GM13976 (cell line): ENCODE results near the gene CD274.
"Not testable (repeated sequence)": the region's sequence is repeated elsewhere in the genome, so short reads cannot be mapped to it uniquely, and the experiment has no call there.

Source experiments
- DNase-seq: peaks from one replicate; pipeline ENCODE4 v3.0.0; 2012; ENCODE audit warnings: low spot score
- in situ Hi-C: fragments of 300-500 bp; cut with MboI; formaldehyde crosslinking; loops from one replicate; pipeline ENCODE4 v1.12.0; 2022; ENCODE audit warnings: low sequenced_read_pairs, mixed read lengths, inconsistent platforms; ENCODE audit not compliant: unreplicated experiment
- TF ChIP-seq, protein P1 (sequence below): IDR thresholded peaks from 2 replicates; pipeline ENCODE4 v1.5.1; 2012; ENCODE audit warnings: borderline replicate concordance, mild to moderate bottlenecking; ENCODE audit not compliant: insufficient read depth; ENCODE audit errors: extremely low read depth, missing control alignments, control extremely low read depth

Gene CD274

DNA sequence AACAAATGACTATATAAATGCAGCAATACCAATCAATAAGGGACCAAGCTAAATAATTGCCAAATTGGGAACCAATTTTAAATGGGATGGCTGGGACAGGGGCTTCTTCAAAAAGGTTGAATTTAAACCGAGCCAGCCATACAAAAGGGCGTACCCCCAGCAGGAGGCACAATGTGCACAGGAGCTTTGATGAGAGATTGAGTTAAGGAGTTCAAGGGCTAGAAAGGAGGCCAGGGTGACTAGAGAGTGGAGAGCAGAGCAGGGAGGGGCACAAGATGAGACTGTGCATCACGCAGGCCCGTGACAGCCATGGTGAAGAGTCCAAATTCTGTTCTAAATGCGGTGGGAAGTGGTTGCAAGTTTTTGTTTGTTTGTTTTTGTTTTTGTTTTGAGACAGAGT lies 36.6 kb downstream of the CD274 start:
- in situ Hi-C loops = no loop called here
- TF ChIP-seq, protein P1, sequence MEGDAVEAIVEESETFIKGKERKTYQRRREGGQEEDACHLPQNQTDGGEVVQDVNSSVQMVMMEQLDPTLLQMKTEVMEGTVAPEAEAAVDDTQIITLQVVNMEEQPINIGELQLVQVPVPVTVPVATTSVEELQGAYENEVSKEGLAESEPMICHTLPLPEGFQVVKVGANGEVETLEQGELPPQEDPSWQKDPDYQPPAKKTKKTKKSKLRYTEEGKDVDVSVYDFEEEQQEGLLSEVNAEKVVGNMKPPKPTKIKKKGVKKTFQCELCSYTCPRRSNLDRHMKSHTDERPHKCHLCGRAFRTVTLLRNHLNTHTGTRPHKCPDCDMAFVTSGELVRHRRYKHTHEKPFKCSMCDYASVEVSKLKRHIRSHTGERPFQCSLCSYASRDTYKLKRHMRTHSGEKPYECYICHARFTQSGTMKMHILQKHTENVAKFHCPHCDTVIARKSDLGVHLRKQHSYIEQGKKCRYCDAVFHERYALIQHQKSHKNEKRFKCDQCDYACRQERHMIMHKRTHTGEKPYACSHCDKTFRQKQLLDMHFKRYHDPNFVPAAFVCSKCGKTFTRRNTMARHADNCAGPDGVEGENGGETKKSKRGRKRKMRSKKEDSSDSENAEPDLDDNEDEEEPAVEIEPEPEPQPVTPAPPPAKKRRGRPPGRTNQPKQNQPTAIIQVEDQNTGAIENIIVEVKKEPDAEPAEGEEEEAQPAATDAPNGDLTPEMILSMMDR = no peak
- DNase-seq = no peak

DNA sequence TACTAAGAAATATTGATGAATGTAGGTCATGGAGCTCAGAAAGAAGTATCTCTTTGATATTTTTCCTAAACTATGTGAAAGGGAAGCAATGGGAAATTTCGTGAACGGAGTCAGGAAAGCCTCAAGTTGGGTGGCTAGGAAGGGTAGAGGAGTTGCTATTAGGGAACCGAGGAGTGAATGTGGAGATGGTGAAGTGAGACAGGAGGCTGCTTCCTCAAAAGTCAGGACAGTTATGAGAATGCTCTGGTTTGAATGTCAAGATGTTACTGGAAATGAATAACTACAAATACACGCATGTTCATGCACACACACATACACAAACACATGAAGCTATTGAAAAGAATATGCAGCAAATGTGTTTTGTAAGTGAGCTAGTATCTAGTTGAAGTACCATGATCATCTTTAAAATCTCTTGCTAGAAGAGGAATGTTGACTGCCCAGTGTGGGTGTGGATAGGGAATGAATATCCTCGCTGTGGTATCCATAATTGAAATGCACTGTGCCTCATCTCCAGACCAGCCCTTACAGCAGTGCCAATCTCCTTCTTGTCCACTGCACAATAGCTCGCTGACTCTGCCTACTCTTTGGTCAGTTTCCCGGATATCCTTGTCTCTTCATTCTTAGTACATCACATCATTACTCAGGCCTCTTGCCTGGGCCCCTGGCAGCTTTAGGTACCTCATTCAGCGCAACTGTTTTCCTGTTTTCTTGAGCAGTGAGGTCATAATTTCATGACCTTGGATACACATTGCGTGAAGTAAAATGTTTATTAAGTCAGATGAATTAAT lies 38.1 kb downstream of the CD274 start:
- no peak for DNase-seq
- in situ Hi-C loops = no loop called here
- TF ChIP-seq, protein P1 = no peak

DNA sequence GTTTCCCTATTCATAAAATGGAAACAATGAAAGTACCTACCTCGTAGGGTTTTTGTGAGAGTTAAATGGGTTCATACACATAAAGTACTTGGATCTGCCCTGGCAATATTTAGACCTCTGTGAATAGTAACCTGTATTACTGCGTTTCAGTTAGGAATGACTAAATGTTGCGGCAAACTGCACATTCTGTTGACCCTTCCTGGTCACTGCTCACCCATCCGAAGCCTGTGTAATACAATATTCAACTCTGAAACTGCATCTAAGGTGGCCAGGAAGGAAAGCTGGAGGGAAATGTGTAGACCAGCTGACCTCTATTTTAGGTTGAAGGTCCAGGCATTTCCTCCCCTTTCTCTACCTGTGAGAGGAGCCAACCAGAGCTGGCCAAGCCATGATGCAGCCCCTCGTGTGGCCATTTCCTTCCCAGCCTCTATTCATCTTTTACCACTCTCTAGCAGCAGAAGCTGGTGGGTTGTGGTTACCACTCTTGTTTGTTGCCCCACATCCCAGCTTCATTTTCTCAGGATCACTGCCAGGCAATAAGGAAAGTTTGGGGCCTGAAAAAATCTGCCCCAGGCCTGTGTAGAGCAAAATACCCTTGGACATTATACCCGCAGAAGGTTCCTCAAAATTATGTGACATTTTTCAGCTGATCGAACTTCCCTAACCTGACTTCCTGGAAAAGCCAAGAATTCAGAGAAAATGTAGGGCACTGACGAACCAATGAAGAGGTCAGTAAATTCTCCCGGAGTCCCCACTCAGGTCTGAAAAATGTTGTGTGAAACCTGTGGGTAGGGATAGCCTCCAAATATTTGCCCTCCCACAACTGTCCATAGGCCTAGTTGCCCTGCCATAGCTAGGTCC lies 39.5 kb downstream of the CD274 start:
- in situ Hi-C loops = no loop called here
- TF ChIP-seq, protein P1 = no peak
- no peak for DNase-seq

DNA sequence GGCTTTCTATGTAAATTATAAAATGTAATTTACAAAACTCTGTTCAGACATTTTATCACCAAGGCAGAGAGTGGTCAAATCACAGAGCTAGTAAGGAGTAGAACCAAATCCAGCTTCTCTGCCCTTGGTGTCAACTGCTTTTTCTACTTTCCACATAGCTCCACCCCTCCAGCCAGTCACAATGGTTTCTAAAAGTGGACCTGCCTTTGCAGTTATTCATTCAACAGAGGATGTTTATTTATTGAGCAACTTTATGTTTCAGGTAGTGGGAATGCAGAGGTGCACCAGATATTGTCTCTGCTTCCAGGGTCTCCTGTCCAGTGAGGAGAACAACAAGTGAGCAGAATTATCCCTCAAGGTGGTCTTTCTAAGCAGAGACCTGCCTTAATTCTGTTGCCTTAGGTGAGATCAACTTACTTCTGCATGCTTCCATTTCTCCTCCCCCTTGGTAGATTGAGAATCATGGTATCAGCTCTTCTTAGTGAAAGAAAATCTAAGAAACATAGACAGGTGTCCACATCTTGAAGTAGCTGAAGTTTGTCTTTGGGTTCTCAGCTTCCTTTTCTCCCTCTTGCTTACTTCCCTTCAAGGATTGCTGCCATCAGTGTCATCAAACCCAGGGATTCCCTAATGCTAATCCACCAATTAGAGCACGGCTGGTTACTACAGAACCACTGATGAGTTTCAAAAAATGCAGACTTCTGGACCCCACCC lies 42.8 kb downstream of the CD274 start:
- in situ Hi-C loops = no loop called here
- no peak for DNase-seq
- TF ChIP-seq, protein P1 = no peak

DNA sequence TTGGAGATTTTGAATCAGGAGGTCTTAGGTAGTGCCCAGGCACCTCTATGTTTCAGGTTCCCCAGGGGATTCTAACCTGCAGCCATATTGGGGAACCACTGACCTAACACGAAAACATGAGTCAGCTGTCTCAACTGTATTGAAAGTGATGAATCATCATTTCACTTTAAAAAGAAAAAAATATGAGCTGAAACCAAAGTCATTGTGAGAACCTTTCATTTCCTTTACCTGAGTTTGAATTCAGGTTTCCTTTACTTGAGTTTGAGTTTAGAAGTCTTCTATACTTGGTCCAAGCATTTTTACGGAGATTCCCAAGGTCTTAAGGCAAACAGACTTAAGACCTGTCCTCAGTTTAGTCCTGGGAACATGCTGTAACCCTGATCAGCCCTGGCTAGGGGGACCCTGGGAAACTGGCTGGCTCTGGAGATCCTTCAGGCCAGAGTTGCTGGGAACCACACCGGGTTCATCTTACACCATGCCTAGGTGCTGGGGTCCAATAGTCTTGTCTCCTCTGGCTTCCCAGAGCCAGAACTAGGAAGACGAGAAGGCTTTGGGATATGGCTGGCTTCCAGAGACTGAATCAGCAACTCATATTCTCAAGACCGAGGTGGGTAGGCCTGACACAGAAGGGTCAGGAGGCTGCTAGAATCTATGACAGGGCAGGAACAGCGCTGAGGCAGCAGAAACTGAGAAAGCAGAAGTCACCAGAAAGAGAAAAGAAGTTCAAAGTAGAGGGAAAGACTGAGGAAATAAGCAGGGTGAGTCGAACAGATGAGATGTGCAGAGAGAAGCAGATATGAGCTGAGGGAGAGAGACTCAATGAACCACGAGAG lies 43.6 kb downstream of the CD274 start:
- DNase-seq = peak; percentile 66
- TF ChIP-seq, protein P1 = no peak

DNA sequence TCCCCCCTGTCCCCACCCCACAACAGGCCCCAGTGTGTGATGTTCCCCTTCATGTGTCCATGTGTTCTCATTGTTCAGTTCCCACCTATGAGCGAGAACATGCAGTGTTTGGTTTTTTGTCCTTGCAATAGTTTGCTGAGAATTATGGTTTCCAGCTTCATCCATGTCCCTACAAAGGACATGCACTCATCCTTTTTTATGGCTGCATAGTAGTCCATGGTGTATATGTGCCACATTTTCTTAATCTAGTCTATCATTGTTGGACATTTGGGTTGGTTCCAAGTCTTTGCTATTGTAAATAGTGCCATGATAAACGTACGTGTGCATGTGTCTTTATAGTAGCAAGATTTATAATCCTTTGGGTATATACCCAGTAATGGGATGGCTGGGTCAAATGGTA lies 44.4 kb downstream of the CD274 start:
- DNase-seq, in situ Hi-C loops: not testable (repeated sequence)

More for the DNA sequence above, 43.6 kb downstream of the CD274 start:
- in situ Hi-C loops = no loop called here
